ENCODE measurements around the gene RTKN.

DNA sequence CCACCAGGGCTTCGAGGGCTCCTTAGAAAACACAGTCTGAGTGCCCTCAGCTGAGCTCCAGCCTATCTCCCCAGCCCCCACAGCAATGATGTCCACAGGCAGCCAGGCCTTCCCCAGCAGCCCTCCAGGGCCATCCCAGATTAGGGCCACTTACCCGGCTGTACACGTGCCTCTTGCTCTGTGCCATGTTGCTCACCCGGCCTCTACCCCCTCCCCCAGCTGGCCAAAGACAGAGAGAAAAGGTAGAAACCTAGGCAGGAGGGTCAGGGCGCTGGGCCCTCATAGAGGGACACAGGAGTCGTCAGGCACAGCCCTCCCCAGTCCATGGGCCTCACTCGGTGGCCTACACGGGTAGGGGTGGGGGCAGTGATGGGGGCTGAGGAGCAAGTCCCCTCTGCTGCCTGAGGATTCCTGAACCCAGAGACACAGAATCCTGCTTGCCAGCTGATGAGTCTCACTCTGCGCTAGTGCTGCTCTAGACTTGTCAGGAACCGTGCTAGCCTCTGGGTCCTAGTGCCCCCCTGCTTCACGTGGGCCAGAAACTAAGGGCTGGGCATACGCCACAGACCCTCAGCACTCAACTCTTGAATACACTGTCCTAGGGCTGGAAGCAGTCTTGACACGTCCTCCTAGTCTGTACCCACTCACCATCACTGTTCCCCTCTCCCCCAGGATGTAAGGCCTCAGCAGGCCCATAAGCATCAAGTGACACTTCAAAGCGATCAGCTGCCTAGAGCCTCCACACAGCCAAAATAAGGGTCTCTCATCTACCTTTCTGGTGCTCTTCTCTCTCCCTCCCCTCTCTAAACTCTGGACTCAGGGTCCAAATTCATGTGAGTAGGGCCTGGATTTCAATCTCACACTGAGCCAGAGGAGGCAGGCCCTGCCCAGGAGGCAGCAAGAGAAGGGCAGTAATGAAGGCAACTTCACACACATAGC is 61.6 kb downstream of the RTKN start, which contains the start of gene DCTN1:
- TF ChIP-seq YY1 (IDR thresholded peaks at IDR 0.05; ENCODE audit: extremely low read depth, insufficient replicate concordance, low read depth, low read length) (no peak), EZH2phosphoT487 (IDR thresholded peaks at IDR 0.05; ENCODE audit: borderline replicate concordance) (no peak)
- TF ChIP-seq, protein P1, sequence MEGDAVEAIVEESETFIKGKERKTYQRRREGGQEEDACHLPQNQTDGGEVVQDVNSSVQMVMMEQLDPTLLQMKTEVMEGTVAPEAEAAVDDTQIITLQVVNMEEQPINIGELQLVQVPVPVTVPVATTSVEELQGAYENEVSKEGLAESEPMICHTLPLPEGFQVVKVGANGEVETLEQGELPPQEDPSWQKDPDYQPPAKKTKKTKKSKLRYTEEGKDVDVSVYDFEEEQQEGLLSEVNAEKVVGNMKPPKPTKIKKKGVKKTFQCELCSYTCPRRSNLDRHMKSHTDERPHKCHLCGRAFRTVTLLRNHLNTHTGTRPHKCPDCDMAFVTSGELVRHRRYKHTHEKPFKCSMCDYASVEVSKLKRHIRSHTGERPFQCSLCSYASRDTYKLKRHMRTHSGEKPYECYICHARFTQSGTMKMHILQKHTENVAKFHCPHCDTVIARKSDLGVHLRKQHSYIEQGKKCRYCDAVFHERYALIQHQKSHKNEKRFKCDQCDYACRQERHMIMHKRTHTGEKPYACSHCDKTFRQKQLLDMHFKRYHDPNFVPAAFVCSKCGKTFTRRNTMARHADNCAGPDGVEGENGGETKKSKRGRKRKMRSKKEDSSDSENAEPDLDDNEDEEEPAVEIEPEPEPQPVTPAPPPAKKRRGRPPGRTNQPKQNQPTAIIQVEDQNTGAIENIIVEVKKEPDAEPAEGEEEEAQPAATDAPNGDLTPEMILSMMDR (IDR thresholded peaks at IDR 0.05 in 2 of 3, conservative IDR thresholded peaks at IDR 0.05 in 1 of 3; ENCODE audit: borderline replicate concordance in 1 of 3, insufficient read depth in 1 of 3, low read depth in 2 of 3, low read length in 2 of 3): no peak
